GM18499 (cell line): ENCODE data around the gene CDC42BPB.

Experiments
- ATAC-seq: cut with Tn5 transposase; IDR thresholded peaks from one replicate; pipeline ENCODE4 v1.9.1; 2021; ENCODE audit warnings: moderate number of reproducible peaks; ENCODE audit not compliant: insufficient read depth, unreplicated experiment

The CDC42BPB gene

DNA sequence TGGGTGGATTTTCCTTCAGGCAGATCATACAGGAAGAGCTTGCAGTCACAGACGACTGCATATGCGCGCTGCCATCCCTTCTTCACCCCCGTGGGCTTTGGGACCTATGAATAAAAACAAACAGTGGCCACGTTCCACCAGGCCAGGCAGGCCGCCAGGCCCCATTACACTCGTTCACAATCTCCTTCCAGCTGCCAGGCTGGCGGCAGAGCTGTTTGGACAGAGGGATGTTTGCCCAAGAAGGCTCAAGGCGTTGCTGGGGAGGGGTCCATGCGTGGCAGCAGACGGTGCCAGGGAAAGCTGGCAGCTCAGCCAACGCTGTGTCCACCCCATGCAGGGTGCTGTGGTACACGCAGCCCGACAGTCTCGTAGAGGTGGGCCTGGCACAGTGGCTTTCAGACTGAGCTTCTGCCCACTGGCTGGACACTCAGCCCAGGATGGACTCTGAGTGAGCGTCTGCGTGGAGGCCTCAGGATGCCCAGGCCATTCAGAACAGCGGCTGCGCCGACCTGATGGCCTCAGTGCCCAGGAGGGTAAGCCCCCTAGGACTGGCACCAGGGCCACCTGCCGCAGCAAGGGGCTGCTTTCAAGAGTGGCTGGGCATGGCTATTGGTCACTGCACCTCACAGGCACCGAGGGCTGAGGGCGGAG is 107.4 kb downstream of the CDC42BPB start:
- no peak for ATAC-seq

DNA sequence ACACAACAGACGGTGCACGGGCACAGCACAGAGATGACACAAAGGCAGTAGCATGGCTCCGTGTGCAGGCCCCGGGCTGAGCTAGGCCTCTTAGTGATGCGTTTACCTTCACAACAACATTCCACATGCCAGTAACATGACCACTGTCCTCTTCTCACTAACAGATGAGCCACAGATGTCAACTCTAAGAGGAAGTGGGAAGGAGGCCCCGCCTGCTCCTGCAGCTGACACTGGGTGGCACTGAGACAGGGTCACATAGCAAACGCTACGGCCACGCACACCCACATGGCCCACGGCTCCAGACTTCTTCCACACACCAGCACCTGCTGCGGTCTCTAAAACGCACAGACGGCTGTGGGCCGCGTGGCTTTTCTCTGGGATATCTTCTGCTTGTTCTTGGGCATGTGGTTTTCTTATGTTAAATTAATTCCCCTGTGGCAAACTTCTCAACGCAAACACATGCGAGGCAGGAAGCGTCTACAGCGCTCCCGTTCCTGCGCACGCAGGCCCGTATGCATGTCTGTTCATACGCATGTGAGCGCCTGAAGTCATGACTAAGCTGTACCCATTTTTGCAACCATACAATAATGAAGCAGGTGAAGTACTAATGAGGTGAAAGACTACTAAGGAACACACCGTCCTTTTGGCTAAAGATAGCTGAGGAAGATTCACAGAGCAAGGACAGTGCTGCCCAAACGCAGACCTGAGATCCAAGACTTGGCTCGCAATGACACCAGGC is 108.1 kb downstream of the CDC42BPB start:
- no peak for ATAC-seq

DNA sequence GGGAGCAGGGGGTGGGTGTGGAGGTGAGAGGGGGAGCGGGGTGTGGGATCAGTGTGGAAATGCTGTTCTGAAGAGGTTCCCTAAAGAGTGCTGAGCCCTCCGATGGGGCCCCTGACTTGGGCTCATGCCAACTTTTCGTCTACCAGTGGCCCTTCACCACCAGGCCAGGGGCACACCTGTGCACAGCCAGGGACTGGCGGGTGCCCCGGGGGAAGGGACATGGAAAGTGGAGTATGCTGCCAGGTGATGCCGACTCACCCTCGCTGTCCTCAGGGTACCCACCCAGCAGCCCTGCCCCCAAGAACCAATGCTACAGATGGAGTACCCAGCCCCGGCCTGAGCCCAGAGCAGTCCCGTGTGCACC is 108.7 kb downstream of the CDC42BPB start:
- no peak for ATAC-seq

DNA sequence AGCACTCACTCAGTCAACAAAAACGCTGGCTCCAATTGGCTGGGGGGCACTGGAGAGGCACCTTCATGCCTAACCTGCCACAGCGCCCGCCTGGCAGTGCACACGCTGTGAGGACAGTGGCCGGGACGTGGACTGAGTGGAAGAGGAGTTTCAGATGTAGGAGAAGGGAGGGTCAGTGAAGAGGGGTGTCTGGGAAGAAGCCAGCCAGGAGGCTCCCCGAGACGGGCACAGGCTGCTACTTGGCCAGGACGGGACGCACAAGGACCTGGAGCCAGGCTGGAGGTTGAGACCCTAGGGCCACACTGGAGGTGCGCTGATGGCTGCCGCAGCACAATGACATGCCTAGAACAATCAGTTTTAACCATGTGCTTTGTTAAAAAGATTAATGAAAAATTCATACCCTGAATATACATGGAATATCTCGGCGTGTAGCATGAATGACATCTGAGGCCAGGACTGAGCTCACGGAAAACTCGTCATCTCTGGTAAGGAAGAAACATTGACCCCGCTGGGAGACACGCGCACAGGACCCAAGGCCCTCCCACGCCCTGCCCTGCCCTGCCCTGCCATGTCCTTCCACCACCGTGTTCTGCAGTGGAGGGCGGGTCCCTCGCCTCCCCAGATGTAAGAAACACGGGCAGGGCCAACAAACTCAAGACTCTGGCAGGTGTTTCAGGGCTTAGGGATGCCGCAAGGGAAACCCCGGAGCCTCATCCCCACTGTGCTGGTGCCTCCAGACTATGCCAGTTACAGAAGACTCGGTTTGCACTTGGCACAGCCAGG is 109.8 kb downstream of the CDC42BPB start:
- no peak for ATAC-seq

DNA sequence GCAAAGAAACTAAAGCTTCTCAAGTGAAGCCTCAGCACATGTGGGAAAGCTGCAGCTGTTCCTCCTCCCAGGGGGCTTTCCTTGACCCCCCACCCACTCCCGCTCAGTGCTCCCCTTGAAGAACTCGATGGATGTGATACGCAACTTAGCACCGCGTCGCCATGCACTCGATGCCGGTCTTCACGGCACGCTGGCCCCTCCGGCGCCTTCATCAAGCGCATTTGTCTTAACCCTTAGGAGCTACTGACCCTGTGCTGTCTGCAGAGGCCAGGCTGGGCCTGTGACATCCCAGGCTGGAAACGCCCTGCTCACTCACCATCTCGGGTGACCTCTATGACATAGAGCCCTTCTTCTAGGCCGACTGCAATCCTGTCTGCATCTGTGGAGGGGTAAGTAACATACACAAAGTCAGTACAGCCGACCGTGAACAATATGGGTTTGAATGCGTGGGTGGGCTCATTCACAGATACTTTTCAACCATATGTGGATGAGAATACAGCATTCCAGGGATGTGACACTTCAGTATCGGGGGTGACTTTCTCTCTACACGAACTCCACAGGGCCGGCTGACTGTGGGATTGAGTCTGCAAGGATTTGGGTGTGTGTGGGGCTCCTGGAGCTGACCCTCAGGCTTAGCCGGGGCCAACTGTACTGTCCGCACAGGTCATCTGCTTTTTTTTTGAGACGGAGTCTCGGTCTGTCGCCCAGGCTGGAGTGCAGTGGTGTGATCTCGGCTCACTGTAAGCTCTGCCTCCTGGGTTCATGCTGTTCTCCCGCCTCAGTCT is 111.8 kb downstream of the CDC42BPB start:
- ATAC-seq = no peak

DNA sequence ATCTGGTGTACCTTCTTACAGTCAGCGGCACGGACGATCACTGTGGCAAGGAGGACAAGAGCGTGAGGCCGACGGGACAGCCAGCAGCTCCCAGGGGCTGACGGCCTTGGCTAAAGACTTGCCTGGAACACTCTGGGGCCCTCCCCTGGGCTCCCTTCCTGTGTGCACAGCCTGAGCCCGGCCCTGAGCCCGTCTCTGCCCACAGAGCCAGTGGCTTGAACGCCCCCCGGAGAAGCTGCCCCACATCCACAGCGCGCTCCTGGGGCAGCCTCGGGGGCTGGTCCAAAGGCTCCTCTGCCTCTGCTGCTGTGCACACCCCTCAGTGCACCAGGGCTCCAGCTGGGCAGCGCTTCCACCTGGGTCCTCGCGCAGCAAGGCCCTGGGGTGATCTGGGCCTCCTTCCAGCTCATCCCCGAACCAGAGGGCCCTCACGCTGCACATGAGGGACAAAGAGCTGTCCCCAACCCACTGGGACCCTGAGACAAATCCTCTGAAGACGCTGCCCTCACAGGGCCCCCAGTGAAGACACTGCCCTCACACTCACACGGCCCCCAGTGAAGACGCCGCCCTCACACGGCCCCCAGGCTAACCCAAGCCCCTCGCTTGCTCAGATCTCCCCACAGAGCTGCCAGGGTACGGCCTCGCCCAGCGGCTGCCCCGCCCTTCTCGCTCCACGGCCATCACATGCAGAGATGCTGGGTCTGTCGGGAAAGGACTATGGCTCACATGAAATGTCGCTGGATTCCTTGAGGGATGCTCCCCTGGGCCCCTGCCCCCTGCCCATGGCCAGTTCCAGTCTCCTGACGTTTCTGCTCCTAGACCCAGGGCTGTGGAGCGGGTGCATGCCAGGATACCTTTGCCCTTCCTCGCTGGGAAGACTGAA is 112.7 kb downstream of the CDC42BPB start:
- ATAC-seq = no peak

DNA sequence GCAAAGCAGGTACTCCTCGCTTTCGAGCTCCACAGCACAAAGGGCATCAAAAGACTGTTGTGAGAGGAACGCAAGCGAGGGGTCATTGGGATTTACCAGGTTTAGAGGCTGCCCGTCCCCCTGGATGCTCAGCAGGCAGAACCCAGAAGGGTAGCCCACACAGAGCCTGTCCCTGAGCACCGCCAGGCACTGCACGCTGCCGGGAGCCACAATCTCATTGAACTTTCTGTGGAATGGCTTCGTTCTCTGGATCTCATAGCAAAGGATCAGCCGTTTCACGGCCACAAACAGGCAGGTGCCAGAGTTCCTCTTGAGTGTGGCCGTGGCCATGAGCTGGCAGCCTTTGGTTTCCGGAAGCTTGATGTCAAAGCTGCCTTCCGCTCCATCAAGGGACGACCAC is 113.4 kb downstream of the CDC42BPB start:
- ATAC-seq = no peak

DNA sequence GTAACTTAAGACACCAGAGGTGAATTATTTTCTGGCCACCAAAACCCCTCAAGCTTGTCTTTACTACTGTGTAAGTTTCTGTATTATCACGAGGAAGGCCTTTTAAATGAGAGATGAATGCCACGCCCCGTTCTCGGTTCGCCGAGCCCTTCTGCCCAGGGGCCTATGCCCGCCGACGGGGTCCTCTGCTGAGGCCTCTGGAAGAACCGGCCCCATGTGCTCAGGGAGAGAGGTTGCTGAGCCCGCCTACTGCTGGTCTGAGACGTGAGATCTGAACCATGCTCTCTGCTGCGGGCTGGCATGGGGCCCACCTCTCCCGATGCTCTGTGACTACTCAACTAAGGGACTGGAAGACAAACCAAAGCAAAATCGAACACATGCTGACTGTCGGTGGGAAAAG is 113.9 kb downstream of the CDC42BPB start:
- no peak for ATAC-seq

DNA sequence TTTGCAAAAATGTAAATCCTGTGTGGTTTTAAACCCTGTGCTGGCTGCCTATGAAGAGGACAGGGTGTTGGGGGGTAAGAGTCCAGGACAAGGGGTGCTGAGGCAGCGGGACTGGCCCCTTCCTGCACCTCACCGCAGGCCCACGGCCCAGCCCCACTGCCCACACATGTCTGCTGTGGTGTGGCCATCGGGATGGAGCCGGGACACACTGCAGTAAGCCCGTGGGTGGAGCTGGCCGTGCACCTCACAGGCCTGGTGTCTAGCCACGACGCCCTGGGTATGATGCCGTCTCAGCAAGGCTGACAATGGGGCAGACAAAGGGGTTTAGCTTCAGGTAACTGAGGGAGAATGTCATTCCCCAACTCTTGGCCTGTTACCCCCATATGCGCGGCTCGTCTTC is 115.3 kb downstream of the CDC42BPB start:
- ATAC-seq = no peak

DNA sequence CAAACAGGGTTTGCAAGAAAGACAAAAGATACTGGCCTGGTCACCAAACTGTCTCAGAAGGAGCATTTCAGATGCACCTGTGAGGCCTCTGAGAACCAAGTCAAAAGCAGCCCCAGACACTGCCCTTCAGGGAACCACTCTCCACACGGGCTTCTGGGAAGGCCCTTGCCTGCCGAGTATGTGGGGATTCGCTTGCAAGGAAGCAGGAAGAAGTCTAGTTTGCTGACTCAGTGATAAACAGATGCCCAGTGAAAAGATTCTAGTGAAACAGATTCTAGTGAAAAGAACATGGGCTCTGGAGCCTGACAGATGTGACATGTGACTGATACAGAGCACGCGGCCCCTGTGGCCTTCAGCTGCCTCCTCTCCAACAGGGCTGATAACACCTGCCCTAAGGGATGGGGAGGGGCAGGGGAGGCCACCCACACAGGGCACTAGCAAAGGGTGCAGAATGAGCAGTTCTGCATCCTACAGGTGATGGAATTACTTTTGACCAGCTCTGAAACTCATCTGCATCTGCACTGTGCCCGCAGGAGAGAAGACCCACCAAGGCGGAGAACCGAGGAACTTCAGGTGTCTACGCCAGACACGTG is 115.8 kb downstream of the CDC42BPB start:
- no peak for ATAC-seq

DNA sequence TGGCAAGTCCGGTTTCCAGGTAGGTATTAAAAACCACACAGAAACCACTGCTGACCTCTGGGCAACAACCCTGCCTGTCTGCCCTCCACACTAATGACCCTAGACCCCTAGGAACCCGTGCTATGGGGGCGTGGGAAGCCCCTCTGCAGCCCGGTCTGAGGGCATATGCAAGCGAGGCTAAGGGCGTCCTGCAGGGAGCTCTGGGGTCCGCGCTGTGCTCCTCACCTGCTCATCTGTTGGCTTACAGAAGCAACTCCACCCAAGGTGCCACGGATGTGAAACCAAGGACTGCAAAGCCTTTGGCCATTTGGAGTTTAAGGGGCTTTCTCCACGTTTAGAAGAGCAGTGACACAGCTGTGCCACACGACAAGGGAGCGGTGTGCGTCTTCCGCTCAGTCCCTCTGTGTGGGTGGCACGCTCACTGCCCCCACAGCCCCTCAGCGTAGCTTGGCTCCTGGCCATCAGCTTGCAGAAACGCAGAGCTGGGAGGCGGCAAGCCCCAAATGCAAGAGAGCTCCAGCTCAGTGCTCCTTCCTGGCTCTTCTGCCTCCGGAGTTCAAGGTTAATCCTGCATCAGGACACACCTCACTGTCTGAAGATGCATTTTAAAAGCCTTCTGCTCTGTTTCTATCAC is 116.5 kb downstream of the CDC42BPB start:
- ATAC-seq = no peak

DNA sequence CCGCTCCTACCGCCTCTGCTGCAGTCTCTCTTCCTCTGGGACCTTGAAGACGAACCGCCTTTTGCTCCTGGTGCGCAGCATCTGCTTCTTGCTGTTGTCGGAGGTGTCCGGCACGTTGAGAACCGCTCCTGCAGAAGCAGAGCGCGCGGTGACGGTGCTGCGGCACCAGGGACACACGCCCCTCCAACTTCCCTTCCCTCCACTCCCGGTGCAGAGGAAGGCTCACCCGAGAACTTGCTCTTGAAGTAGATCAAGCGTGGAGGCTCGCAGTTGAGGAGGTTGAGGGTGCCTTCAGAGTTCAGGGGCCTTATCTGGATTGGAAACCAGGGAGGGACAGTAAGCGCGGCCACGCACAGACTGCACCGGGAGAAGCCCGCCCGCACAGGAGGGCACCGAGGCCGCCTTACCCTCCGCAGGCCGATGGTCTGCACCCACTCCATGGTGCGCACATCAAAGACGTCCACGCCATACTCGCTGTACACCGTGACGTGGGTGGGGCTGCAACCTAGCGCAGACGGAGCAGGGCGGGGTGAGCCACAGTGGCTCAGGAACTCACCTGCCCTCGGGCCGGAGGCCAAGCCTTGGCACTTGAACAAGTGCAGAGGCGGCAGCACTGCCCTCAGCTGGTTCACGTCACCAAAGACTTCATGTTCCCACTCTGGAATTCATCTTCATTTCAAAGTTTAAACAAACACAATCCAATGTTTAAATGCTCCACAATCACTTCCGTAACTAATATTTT is 117.4 kb downstream of the CDC42BPB start:
- no peak for ATAC-seq

DNA sequence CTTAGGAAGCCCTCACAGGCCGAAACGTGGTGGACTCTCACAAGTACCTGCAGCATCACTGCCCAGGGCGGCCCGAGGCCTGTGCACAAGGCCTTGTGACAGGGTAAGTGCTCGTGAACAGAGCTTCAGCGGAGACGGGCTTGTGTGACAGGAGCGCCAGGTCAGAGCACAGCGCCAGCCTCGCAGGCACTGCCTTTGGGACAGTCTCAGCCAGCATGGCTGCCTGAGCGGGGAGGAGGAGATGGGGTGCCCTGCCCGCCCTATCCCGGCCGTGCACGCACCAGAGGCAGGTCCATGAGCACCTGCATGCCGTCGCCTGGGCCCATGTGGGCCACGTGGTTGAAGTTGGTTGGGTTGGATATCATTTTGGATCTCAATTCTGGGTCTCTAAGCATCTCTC is 118.0 kb downstream of the CDC42BPB start:
- ATAC-seq = no peak

DNA sequence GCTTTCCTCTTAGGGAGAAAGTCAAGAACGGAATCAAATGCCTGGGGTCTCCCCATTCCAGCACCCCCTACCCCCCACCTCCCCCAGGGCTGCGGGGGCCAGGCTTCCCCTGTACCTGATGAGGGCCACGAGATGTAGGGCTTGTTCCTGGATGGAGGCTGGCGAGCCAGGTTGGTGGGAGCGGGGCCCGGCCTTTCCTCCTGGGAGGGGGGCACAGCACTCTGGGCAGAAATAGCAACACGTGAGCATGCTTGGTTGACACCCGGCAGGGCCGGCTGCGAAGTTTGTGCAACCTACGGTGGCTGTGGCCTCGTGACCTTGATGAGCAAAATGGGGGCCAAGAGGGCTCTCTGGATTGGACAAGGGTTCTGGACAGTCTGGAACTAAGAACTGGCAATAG is 119.2 kb downstream of the CDC42BPB start:
- ATAC-seq = no peak

DNA sequence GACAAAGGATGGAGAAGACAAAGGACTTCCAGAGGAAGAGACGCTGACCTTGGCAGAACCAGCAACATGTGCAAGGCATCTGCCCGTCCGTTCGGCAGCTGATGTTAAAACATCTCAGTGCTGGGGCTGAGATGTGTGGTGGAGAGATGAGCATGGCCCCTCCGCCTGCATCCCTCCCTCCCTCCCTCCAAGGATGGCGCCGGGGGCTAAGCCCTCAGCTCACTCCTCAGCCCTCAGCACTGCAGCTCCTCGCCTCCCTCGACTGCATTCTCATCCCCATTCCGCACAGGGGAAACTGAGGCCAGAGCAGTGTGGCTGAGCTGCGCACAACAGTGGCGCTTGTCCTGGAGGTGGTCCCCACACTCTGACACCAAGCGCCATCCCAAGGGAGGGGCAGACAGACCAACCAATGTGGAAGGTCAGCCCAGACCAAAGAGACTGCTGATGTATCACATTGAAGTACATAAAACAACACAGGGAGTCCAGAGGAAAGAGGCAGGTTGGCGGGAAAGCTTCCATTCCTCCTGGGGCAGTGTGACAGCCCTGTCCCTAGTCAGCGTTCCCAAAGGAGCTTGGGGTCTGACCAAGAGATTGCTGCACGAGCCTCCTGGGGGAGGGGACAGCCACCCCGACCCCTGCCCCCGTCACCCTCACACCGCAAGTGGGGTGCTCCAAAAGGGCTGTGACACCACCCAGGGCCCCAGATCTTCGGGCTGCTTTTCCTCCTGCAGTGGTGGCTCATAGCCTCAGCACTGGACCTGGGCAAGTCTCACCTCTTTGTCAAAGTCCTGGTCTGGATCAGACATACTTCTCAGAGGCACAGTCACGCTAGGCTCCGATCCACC is 119.8 kb downstream of the CDC42BPB start:
- no peak for ATAC-seq

DNA sequence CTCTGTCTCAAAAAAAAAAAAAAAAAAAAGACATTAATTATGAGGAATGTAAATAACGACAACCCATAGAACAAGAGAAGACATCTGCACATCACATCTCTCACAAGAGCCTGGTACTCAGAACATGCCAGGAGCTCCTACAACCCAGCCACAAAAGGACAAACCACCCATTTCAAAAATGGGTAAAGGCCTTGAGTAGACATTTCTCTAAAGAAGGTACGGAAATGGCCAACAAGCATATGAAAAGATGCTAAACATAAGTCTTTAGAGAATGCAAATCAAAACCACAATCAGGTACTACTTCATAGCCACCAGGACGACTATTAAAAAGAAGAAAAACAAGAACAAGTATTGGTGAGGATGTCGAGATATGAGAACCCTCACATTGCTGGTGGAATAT is 121.6 kb downstream of the CDC42BPB start:
- ATAC-seq = no peak

DNA sequence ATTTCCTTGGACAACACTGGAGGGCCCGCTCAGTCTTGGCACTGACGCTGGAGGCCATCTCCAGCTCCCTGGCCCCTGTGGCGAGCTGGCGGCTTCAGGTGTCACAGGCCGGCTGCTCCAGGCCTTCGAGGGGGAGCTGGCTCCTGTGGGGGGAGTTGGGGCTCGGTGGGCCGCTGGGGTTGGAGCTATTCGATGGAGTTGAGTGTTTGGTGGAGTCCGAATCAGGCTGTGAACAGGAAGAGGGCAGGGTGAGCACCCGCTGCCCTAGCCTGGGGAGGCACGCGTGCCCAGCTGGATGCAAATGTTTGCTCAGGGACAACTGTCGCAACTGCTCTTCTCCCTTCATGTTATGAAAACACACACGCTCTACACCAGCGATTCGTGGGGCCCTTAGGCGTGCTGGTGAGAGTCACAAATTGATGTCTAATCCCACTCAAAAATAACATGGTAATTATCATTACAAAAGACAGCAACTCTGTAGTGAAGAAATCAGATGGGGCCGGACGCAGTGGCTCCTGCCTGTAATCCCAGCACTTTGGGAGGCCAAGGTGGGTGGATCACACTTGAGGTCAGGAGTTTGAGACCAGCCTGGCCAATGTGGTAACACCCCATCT is 123.6 kb downstream of the CDC42BPB start:
- ATAC-seq = no peak
